Mucosa of stomach (tissue), 1 donor: ENCODE results near the gene PNPLA8.

ENCODE experiments used
- H3K27me3 ChIP-seq: one replicate; pipeline ENCODE4 v1.7.0; 2013; ENCODE audit warnings: mild to moderate bottlenecking, low read length; ENCODE audit not compliant: control insufficient read depth, insufficient read depth
- H3K36me3 ChIP-seq: one replicate; pipeline ENCODE4 v1.7.0; 2013; ENCODE audit warnings: low read length; ENCODE audit not compliant: control insufficient read depth, insufficient read depth
- H3K4me1 ChIP-seq: one replicate; pipeline ENCODE4 v1.7.0; 2013; ENCODE audit warnings: mild to moderate bottlenecking, low read length; ENCODE audit not compliant: control insufficient read depth, insufficient read depth
- H3K4me3 ChIP-seq: one replicate; pipeline ENCODE4 v1.7.0; 2013; ENCODE audit warnings: low read length
- H3K9ac ChIP-seq: one replicate; pipeline ENCODE4 v1.7.0; 2013; ENCODE audit warnings: mild to moderate bottlenecking, low read length, moderate library complexity
- H3K9me3 ChIP-seq: one replicate; pipeline ENCODE4 v1.7.0; 2013; ENCODE audit warnings: mild to moderate bottlenecking, low read length, moderate library complexity; ENCODE audit not compliant: control insufficient read depth
- donor health status: Pancreatic carcinoma.

PNPLA8 gene

GRCh38 chr7:108451296-108451848 lies 74.6 kb downstream of the PNPLA8 start:
- H3K4me1 ChIP-seq = no peaks in the 10 kb centered on the region
- H3K4me3 ChIP-seq = no peak overlapping the region
- peaks cover 25% of the 10 kb centered on the region for H3K27me3 ChIP-seq
- no peaks in the 10 kb centered on the region for H3K36me3 ChIP-seq
- H3K9me3 ChIP-seq = no peaks in the 10 kb centered on the region
- H3K9ac ChIP-seq = no peak overlapping the region

DNA sequence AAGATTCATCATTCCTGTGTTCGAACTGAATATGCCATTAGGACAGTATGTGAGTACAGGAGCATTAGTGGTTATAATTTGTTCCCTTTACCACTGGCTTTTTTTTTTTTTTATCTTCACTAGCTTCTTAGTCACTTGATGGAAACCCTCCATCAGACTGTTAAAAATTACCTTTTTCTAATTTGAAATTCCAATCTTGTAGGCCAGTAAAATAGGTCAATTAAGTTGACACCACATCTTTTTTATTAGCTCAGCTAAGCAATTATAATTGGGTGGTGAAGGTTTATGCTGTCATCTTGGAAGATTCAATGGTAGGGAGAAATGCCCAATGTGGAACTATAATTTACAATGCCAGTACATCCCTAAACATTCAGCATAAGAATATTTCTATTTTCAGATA lies 75.8 kb downstream of the PNPLA8 start:
- Histone ChIP-seq H3K4me1 (no peaks in the 10 kb centered on the region), H3K27me3 (peaks cover 15% of the 10 kb centered on the region), H3K36me3 (no peaks in the 10 kb centered on the region), H3K9ac (no peak overlapping the region), H3K9me3 (no peaks in the 10 kb centered on the region), H3K4me3 (no peak overlapping the region)

- no peak overlapping the region for H3K9ac ChIP-seq
- peaks cover 9% of the 10 kb centered on the region for H3K27me3 ChIP-seq
- H3K9me3 ChIP-seq = no peaks in the 10 kb centered on the region
- no peaks in the 10 kb centered on the region for H3K36me3 ChIP-seq
- no peaks in the 10 kb centered on the region for H3K4me1 ChIP-seq
- no peak overlapping the region for H3K4me3 ChIP-seq
Measured at GRCh38 chr7:108449521-108449920, 76.4 kb downstream of the PNPLA8 start.

DNA sequence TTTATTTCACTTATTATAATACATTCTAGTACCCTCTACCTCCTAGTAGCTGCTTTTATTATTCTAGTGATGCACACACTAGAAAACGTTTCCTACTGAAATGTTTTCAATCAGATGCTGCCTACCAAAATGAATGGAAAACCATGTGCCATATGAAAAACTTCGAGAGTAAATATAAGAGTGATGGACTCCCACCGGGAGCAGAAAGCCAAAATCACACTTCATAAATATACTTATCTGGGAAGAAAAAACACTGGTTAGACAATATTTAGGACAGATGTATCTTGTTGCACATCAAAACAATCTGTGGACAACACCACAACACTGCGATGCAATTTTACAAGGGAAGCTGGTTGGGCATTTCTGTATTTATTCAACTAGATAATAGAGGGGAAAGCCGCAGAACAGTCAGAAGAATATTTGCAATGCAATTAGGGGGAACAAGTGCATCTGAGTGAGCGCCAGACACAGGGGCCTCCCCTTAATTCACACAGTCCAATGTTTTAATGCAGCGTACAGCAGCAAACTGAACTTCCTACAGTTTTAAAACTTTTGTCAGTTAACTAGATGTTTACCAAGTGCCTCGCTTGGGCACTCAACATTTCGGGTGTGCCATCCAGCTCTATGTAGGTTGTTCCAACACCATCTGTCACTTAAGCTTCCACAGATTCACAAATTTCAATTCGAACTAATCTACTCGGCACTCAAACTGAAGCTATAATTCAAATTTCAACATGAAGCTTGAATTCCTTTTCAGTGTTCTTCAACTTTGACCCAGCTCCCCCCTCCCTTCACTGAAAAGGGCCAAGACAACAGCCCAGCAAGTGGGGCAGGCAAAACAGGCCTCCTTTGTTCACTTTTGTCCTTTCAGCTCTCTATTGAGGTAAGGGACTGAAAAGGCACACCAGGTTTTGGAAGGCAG lies 77.1 kb downstream of the PNPLA8 start:
- Histone ChIP-seq H3K4me3 (no peak overlapping the region), H3K9ac (no peak overlapping the region), H3K36me3 (no peaks in the 10 kb centered on the region), H3K9me3 (no peaks in the 10 kb centered on the region), H3K4me1 (no peaks in the 10 kb centered on the region), H3K27me3 (peaks cover 2% of the 10 kb centered on the region)

- H3K9me3 ChIP-seq = no peaks in the 10 kb centered on the region
- no peaks in the 10 kb centered on the region for H3K27me3 ChIP-seq
- no peaks in the 10 kb centered on the region for H3K4me1 ChIP-seq
- H3K4me3 ChIP-seq = no peak overlapping the region
- no peaks in the 10 kb centered on the region for H3K36me3 ChIP-seq
- no peak overlapping the region for H3K9ac ChIP-seq
Measured at GRCh38 chr7:108442039-108442568, 83.8 kb downstream of the PNPLA8 start.

DNA sequence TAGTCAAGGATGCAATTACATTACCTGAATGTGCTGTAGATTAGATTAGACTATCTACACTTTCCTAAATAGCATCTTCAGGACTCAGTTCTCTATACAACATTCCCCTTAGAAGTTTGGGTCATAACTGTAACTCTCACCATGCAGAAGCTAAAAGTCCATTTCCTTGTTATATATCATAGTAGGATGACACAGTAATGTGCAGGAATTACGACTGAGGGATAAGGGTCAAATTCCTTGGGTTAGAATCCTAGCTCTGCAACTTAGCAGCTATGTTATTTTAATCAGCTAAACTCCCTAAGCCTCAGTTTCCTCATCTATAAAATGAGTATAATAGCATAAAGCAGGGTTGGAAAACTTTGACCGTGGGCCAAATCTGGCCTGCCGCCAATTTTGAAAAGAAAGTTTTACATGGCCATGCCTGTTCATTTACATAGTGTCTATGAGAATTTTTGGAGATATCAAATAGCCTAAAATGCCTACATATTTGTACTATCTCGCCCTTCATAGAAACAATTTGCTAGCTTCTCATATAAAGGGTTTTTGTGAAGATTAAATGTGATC lies 84.5 kb downstream of the PNPLA8 start:
- Histone ChIP-seq H3K9me3 (no peaks in the 10 kb centered on the region), H3K4me3 (no peak overlapping the region), H3K36me3 (no peaks in the 10 kb centered on the region), H3K27me3 (no peaks in the 10 kb centered on the region), H3K9ac (no peak overlapping the region), H3K4me1 (no peaks in the 10 kb centered on the region)

DNA sequence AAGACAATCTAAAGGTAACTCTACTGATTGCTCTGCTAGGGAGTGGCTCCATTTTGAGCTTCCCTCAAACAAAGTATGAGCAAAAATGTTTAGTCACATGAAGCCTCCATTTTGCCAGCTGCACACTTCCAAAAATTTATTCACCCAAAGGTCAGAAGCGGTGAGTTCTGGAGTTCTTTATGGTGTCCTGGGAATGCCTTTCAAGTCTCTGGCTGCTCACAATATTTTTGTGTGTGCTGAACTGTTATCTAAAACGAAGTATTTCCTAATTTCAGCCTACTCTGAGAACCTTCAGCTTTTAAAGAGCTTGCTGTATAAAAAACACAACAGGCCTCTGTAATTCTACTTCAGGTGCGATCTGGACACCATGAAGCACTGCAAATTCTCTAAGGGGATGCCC lies 85.3 kb downstream of the PNPLA8 start:
- no peaks in the 10 kb centered on the region for H3K9me3 ChIP-seq
- no peak overlapping the region for H3K4me3 ChIP-seq
- no peaks in the 10 kb centered on the region for H3K27me3 ChIP-seq
- no peak overlapping the region for H3K9ac ChIP-seq
- no peaks in the 10 kb centered on the region for H3K36me3 ChIP-seq
- no peaks in the 10 kb centered on the region for H3K4me1 ChIP-seq

DNA sequence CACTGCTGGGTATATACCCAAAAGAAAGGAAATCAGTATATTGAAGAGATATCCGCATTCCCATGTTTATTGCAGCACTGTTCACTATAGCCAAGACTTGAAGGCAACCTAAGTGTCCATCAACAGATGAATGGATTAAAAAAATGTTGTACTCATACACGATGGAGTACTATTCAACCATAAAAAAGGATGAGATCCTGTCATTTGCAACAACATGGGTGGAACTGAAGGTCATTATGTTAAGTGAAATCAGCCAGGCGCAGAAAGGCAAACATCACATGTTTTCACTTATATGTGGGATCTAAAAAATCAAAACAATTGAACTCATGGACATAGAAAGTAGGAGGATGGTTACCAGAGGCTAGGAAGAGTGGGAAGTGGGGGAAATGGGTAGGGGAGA lies 89.0 kb downstream of the PNPLA8 start:
- no peaks in the 10 kb centered on the region for H3K9me3 ChIP-seq
- no peaks in the 10 kb centered on the region for H3K36me3 ChIP-seq
- no peaks in the 10 kb centered on the region for H3K4me1 ChIP-seq
- H3K4me3 ChIP-seq = no peak overlapping the region
- no peaks in the 10 kb centered on the region for H3K27me3 ChIP-seq
- H3K9ac ChIP-seq = no peak overlapping the region

DNA sequence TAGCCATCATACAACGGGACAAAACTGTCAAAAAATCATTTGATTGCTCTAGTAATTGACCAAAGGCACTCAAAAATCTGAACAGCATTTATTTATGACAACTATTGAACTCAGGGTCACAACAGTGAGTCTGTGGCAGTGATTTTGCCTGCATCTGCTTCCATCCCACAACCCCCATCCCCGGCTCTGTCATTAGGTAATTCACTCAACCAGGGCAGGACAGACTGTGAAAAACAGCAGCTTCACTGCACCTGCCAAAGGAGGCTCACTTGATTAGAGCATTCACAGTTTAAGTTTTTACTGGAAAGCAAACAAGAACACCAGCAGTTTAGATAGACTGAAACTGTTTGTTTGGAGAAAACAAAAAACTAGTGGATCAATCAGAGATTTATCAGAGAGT lies 91.9 kb downstream of the PNPLA8 start:
- H3K9me3 ChIP-seq = no peaks in the 10 kb centered on the region
- no peak overlapping the region for H3K4me3 ChIP-seq
- H3K4me1 ChIP-seq = no peaks in the 10 kb centered on the region
- H3K36me3 ChIP-seq = no peaks in the 10 kb centered on the region
- no peaks in the 10 kb centered on the region for H3K27me3 ChIP-seq
- H3K9ac ChIP-seq = no peak overlapping the region

GRCh38 chr7:108431099-108431498 lies 94.8 kb downstream of the PNPLA8 start:
- Histone ChIP-seq H3K27me3 (no peaks in the 10 kb centered on the region), H3K9ac (no peak overlapping the region), H3K4me3 (no peak overlapping the region), H3K36me3 (no peaks in the 10 kb centered on the region), H3K9me3 (no peaks in the 10 kb centered on the region), H3K4me1 (no peaks in the 10 kb centered on the region)

GRCh38 chr7:108430664-108431063 lies 95.3 kb downstream of the PNPLA8 start:
- Histone ChIP-seq H3K9me3 (no peaks in the 10 kb centered on the region), H3K4me3 (no peak overlapping the region), H3K36me3 (no peaks in the 10 kb centered on the region), H3K4me1 (no peaks in the 10 kb centered on the region), H3K27me3 (no peaks in the 10 kb centered on the region), H3K9ac (no peak overlapping the region)

- Histone ChIP-seq H3K36me3 (no peaks in the 10 kb centered on the region), H3K4me1 (no peaks in the 10 kb centered on the region), H3K9ac (no peak overlapping the region), H3K4me3 (no peak overlapping the region), H3K9me3 (no peaks in the 10 kb centered on the region), H3K27me3 (no peaks in the 10 kb centered on the region)
Measured at GRCh38 chr7:108427766-108428165, 98.2 kb downstream of the PNPLA8 start.
